Measurements from ENCODE around the gene UCHL1. TPM values are rescaled to one million over a fixed set of nuclear protein-coding genes. Genes with fewer than 3 reads are reported as not detected.

Gene UCHL1
- total RNA-seq, 1 experiment from 2014 or later = 0.74 TPM

DNA sequence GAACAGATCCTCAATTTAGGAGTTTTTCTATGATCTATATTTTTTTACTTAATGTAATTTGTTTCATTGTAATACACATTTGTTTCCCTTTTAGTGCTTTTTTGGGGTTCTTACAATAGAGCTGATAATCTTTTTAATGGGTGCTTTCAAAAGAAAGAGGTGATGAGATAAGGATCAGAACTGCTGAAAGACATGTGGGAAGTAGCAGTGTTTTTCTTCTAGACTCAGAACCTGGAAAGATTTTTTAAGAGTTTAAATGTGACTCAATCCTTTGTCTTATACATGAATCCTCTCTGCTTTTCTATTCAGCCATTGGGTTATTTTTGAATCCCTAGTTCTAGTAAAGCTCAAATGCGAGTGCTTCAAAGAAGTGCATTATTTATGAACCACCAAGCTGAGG is 25.6 kb downstream of the UCHL1 start:
- H3K9me3 ChIP-seq (ENCODE audit: control insufficient read depth, insufficient read depth, low read depth, low read length) = no peaks in the 10 kb centered on the region
- H3K4me3 ChIP-seq (ENCODE audit: low read depth in 2 of 2, low read length in 2 of 2) = no peak overlapping the region
- intact Hi-C loops (cut with micrococcal nuclease; ENCODE audit: unreplicated experiment) (loop anchor here (5.0 kb wide), 1 partner anchor 600 kb away; no protein-coding TSS in a partner anchor), in situ Hi-C loops (cut with HindIII; ENCODE audit: low pct_unique_long_range_greater_than_20kb, low sequenced_read_pairs) (no loop called here)
- H3K36me3 ChIP-seq (ENCODE audit: control insufficient read depth, insufficient read depth, low read length) = no peaks in the 10 kb centered on the region
- DNase-seq (ENCODE audit: low read depth, low spot score) (no peak), ATAC-seq (no peak)
- no peaks in the 10 kb centered on the region for H3K4me1 ChIP-seq (ENCODE audit: control insufficient read depth, insufficient read depth, low read length)
- no peaks in the 10 kb centered on the region for H3K27me3 ChIP-seq (ENCODE audit: control insufficient read depth, insufficient read depth, low read length)
- POLR2A ChIA-PET = no interaction called here
- TF ChIP-seq, protein P1, sequence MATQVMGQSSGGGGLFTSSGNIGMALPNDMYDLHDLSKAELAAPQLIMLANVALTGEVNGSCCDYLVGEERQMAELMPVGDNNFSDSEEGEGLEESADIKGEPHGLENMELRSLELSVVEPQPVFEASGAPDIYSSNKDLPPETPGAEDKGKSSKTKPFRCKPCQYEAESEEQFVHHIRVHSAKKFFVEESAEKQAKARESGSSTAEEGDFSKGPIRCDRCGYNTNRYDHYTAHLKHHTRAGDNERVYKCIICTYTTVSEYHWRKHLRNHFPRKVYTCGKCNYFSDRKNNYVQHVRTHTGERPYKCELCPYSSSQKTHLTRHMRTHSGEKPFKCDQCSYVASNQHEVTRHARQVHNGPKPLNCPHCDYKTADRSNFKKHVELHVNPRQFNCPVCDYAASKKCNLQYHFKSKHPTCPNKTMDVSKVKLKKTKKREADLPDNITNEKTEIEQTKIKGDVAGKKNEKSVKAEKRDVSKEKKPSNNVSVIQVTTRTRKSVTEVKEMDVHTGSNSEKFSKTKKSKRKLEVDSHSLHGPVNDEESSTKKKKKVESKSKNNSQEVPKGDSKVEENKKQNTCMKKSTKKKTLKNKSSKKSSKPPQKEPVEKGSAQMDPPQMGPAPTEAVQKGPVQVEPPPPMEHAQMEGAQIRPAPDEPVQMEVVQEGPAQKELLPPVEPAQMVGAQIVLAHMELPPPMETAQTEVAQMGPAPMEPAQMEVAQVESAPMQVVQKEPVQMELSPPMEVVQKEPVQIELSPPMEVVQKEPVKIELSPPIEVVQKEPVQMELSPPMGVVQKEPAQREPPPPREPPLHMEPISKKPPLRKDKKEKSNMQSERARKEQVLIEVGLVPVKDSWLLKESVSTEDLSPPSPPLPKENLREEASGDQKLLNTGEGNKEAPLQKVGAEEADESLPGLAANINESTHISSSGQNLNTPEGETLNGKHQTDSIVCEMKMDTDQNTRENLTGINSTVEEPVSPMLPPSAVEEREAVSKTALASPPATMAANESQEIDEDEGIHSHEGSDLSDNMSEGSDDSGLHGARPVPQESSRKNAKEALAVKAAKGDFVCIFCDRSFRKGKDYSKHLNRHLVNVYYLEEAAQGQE (IDR thresholded peaks at IDR 0.05; ENCODE audit: insufficient read depth in 1 of 2, low read depth in 2 of 2, low read length in 1 of 2) = no peak
- TF ChIP-seq SIN3A (IDR thresholded peaks at IDR 0.05; ENCODE audit: borderline replicate concordance, insufficient read depth, low read depth, low read length) (no peak), POLR2AphosphoS5 (IDR thresholded peaks at IDR 0.05; ENCODE audit: low read depth, low read length) (no peak), TCF7L2 (IDR thresholded peaks at IDR 0.05; ENCODE audit: low read depth, low read length) (no peak)
- TF ChIP-seq, protein P2, sequence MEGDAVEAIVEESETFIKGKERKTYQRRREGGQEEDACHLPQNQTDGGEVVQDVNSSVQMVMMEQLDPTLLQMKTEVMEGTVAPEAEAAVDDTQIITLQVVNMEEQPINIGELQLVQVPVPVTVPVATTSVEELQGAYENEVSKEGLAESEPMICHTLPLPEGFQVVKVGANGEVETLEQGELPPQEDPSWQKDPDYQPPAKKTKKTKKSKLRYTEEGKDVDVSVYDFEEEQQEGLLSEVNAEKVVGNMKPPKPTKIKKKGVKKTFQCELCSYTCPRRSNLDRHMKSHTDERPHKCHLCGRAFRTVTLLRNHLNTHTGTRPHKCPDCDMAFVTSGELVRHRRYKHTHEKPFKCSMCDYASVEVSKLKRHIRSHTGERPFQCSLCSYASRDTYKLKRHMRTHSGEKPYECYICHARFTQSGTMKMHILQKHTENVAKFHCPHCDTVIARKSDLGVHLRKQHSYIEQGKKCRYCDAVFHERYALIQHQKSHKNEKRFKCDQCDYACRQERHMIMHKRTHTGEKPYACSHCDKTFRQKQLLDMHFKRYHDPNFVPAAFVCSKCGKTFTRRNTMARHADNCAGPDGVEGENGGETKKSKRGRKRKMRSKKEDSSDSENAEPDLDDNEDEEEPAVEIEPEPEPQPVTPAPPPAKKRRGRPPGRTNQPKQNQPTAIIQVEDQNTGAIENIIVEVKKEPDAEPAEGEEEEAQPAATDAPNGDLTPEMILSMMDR (IDR thresholded peaks at IDR 0.05) = no peak
- BruUV-seq (replicated peaks) = no TSS peak
- H3K27ac ChIP-seq (ENCODE audit: low read length) = no peak overlapping the region
- CTCF ChIA-PET = no interaction called here

DNA sequence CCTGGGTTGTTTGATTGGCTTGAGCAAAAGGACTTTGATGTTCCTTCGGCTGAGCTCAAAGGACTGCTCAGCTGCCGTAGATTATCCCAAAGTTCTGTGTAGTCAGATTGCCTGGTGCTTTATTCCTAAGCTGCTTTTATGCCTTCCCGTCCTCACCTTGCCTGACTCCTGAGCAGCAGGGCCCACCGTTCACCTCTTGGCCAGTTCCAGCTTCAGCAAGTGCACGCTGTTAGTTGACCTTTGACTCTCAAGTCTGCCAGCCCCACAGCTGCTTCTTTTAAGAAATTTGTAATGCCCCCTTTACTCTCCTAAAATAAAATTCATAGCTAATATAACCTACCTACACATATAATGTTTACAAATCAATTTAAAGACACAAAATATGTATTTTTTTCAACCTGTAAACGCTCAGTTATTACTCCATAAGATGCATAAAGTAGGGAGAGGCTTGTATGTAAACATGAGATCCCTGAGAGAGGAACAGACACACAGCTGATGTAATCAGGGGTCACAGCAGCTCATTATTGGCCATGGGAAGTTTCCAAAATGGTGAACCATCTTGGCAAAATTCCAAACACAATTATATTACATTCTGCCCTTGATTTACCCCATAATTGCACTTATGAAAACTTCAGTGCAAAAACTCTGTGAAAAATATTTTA is 28.6 kb downstream of the UCHL1 start:
- ATAC-seq = no peak
- ChIA-PET POLR2A (no interaction called here), CTCF (no interaction called here)
- H3K4me1 ChIP-seq (ENCODE audit: control insufficient read depth, insufficient read depth, low read length) = no peaks in the 10 kb centered on the region
- H3K27ac ChIP-seq (ENCODE audit: low read length) = no peak overlapping the region
- intact Hi-C loops (cut with micrococcal nuclease; ENCODE audit: unreplicated experiment) = no loop called here
- no TSS peak for BruUV-seq (replicated peaks)
- in situ Hi-C loops (cut with HindIII; ENCODE audit: low pct_unique_long_range_greater_than_20kb, low sequenced_read_pairs) = no loop called here
- DNase-seq (ENCODE audit: low read depth, low spot score) = no peak
- no peak overlapping the region for H3K4me3 ChIP-seq (ENCODE audit: low read depth in 2 of 2, low read length in 2 of 2)
- H3K27me3 ChIP-seq (ENCODE audit: control insufficient read depth, insufficient read depth, low read length) = no peaks in the 10 kb centered on the region
- H3K9me3 ChIP-seq (ENCODE audit: control insufficient read depth, insufficient read depth, low read depth, low read length) = no peaks in the 10 kb centered on the region
- TF ChIP-seq, protein P2 (IDR thresholded peaks at IDR 0.05) = no peak
- no peak for TF ChIP-seq TCF7L2 (IDR thresholded peaks at IDR 0.05; ENCODE audit: low read depth, low read length)
- TF ChIP-seq, protein P1 (IDR thresholded peaks at IDR 0.05; ENCODE audit: insufficient read depth in 1 of 2, low read depth in 2 of 2, low read length in 1 of 2) = no peak
- TF ChIP-seq SIN3A (IDR thresholded peaks at IDR 0.05; ENCODE audit: borderline replicate concordance, insufficient read depth, low read depth, low read length) = no peak
- no peak for TF ChIP-seq POLR2AphosphoS5 (IDR thresholded peaks at IDR 0.05; ENCODE audit: low read depth, low read length)
- H3K36me3 ChIP-seq (ENCODE audit: control insufficient read depth, insufficient read depth, low read length) = no peaks in the 10 kb centered on the region
